ENCODE data around the gene CRYZ. TPM values are rescaled to one million over a fixed set of nuclear protein-coding genes. Genes with fewer than 3 reads are reported as not detected.
"Not testable (repeated sequence)": the region's sequence is repeated elsewhere in the genome, so short reads cannot be mapped to it uniquely, and the experiment has no call there.

CRYZ gene
- total RNA-seq, 2 experiments from 2014 or later = 8.1 to 11.3 TPM

DNA sequence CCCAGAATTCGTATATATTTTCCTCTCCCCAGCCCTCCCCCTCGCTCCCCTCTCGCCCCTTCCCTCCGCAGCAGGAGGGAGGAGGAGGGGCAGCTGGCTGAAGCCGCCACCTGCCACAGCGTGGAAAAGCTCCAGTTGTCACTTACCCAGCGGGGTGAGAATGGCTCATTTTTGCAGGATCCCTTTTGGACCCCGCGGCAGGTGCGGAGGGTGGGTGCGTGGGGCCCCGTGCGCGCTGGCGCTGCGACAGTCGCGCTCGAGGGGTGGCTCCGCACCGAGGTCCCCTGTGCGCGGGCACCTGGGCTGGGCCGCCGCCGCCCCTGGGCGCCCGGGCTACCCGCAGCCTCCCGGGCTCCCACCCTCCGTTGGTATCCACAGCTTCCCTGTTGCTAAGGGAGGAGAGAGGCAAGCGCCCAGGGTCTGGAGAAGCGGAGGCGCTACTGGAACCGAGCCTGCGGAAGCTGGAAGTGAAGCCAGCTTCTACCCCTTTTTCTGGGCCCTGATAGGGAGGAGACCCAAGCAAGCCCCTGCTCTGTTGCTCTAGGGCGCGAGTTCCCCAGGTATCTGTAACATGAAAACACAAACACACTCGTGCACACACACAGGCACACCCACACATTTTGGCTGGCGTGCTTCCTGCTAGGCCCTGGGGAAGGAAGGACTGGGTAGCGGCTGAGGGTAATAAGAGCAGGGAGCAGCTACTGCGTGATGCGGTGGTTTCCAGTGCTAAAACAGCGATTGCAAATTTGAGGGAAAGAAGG, 59.3 kb downstream of the CRYZ start, which contains the start of gene ERICH3:
Gene ERICH3 (minus strand): TSS at position 442 of the 761 bp plus-strand sequence. CDS start 273 bp downstream, at position 169.
- Mint-ChIP-seq H3K27ac (no peak within 1 kb of the TSS), H3K4me3 (no peak within 1 kb of the TSS), H3K27me3 (ENCODE audit: low read depth) (peaks cover 31% of the 10 kb centered on the region), H3K9me3 (peaks cover 10% of the 10 kb centered on the region), H3K4me1 (ENCODE audit: low read depth) (peaks cover 1% of the 10 kb centered on the region), H3K36me3 (ENCODE audit: low read depth) (no peaks in the 10 kb centered on the region)
- DNase-seq = no peak
- intact Hi-C loops (cut with micrococcal nuclease) = no loop called here
- CTCF ChIA-PET = interaction anchor here (0.5 kb wide), 1 partner anchor 42 kb away, joined by 3 read pairs; no protein-coding TSS in a partner anchor

DNA sequence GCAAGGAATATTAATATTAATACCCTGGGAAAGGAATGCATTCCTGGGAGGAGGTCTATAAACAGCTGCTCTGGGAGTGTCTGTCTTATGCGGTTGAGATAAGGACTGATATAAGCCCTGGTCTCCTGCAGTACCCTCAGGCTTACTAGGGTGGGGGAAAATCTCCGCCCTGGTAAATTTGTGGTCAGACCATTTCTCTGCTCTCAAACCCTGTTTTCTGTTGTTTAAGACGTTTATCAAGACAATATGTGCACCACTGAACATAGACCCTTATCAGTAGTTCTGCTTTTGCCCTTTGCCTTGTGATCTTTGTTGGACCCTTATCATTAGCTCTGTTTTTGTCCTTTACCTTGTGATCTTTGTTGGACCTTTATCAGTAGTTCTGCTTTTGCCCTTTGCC, 62.0 kb downstream of the CRYZ start:
- H3K36me3 Mint-ChIP-seq (ENCODE audit: low read depth); H3K27ac Mint-ChIP-seq; DNase-seq; CTCF ChIA-PET; H3K4me3 Mint-ChIP-seq; H3K4me1 Mint-ChIP-seq (ENCODE audit: low read depth); intact Hi-C loops (cut with micrococcal nuclease): not testable (repeated sequence)
- Mint-ChIP-seq H3K27me3 (ENCODE audit: low read depth) (peaks cover 34% of the 10 kb centered on the region), H3K9me3 (peaks cover 10% of the 10 kb centered on the region)

Other genes starting within 250 kb of the CRYZ start
- gene LRRC53, start 220.4 kb downstream of the CRYZ start, total RNA-seq = not detected
- gene ERICH3, start 59.3 kb downstream of the CRYZ start, total RNA-seq = not detected
- gene TYW3, start 102 bp upstream of the CRYZ start, total RNA-seq = 10 to 100 TPM; 27.9 to 30.9 TPM

Data from activated naive CD4-positive, alpha-beta T cell treated with anti-CD3 and anti-CD28 coated beads for 36 hours (primary cell).